Neural cell (in vitro differentiated cells): ENCODE data around the gene SDC4. TPM values are rescaled to one million over a fixed set of nuclear protein-coding genes. Genes with fewer than 3 reads are reported as not detected.

Source experiments
- H2AFZ ChIP-seq: fragments of 200-600, 300-800 bp; sonication (generic), shearing (Covaris generic); 2 replicates; pipeline ENCODE4 v1.6.0; 2014; ENCODE audit warnings: low read depth, mild to moderate bottlenecking, antibody characterized with exemption, low read length, moderate library complexity
- H3F3A ChIP-seq: fragments of 200-600 bp; shearing (Covaris generic); 2 replicates; pipeline ENCODE4 v1.6.1; 2016; ENCODE audit warnings: mild to moderate bottlenecking, moderate library complexity, mixed read lengths, antibody characterized with exemption, low read length; ENCODE audit not compliant: insufficient read depth, poor library complexity, severe bottlenecking
- H3K27ac ChIP-seq: fragments of 200-600, 300-800 bp; sonication (generic), shearing (Covaris generic); 2 replicates; pipeline ENCODE4 v1.5.1; 2014; ENCODE audit warnings: mild to moderate bottlenecking, low read length, moderate library complexity
- H3K27me3 ChIP-seq: fragments of 300-800, 200-600 bp; sonication (generic), shearing (Covaris generic); 2 replicates; pipeline ENCODE4 v1.6.0; 2014; ENCODE audit warnings: mild to moderate bottlenecking, low read depth, low read length, moderate library complexity; ENCODE audit not compliant: insufficient read depth
- H3K36me3 ChIP-seq: fragments of 300-800, 200-600 bp; sonication (generic), shearing (Covaris generic); 2 replicates; pipeline ENCODE4 v1.5.1; 2014; ENCODE audit warnings: mild to moderate bottlenecking, antibody characterized with exemption, low read length, moderate library complexity; ENCODE audit not compliant: insufficient read depth
- H3K4me2 ChIP-seq: fragments of 300-800, 200-600 bp; sonication (generic), shearing (Covaris generic); 2 replicates; pipeline ENCODE4 v1.6.0; 2014; ENCODE audit warnings: mild to moderate bottlenecking, low read length
- H3K4me3 ChIP-seq: fragments of 300-800, 200-600 bp; sonication (generic), shearing (Covaris generic); 2 replicates; pipeline ENCODE4 v1.5.1; 2014; ENCODE audit warnings: mild to moderate bottlenecking, low read length, moderate library complexity
- H3K79me2 ChIP-seq: fragments of 200-600 bp; shearing (Covaris generic); replicated peaks from 2 replicates; pipeline ENCODE4 v1.6.0; 2014; ENCODE audit warnings: mild to moderate bottlenecking, low read length, moderate library complexity; ENCODE audit not compliant: insufficient read depth
- H3K9ac ChIP-seq: fragments of 300-800, 200-600 bp; sonication (generic), shearing (Covaris generic); 2 replicates; pipeline ENCODE4 v1.6.1; 2016; ENCODE audit warnings: mild to moderate bottlenecking, low read length, mixed read lengths
- H3K9me2 ChIP-seq: fragments of 200-600 bp; shearing (Covaris generic); 2 replicates; pipeline ENCODE4 v1.6.1; 2016; ENCODE audit warnings: mild to moderate bottlenecking, low read length, mixed read lengths; ENCODE audit not compliant: insufficient read depth
- H3K9me3 ChIP-seq: fragments of 200-600, 300-800 bp; sonication (generic), shearing (Covaris generic); 2 replicates; pipeline ENCODE4 v1.6.1; 2016; ENCODE audit warnings: mild to moderate bottlenecking, mixed run types, low read length, moderate library complexity, mixed read lengths
- H4K20me1 ChIP-seq: fragments of 200-600 bp; shearing (Covaris generic); 2 replicates; pipeline ENCODE4 v1.6.1; 2016; ENCODE audit warnings: mild to moderate bottlenecking, mixed run types; ENCODE audit not compliant: insufficient read depth
- EP300 ChIP-seq: fragments of 450-650 bp; conservative IDR thresholded peaks from 2 replicates; pipeline ENCODE4 v1.6.1; 2014; ENCODE audit warnings: antibody characterized with exemption, mild to moderate bottlenecking, moderate library complexity; ENCODE audit not compliant: poor library complexity, severe bottlenecking
- EZH2 ChIP-seq: fragments of 200-600, 300-800 bp; shearing (Covaris generic), sonication (generic); IDR thresholded peaks from 2 replicates; pipeline ENCODE4 v1.6.1; 2014; ENCODE audit warnings: antibody characterized with exemption, low read length, borderline replicate concordance, mild to moderate bottlenecking; ENCODE audit not compliant: insufficient read depth, poor library complexity, severe bottlenecking
- MXI1 ChIP-seq: fragments of 450-650 bp; conservative IDR thresholded peaks from 2 replicates; pipeline ENCODE4 v1.6.1; 2014; ENCODE audit warnings: antibody characterized with exemption, mild to moderate bottlenecking; ENCODE audit not compliant: poor library complexity, severe bottlenecking
- POLR2AphosphoS5 ChIP-seq: IDR thresholded peaks from 2 replicates; pipeline ENCODE4 v1.6.1; 2012
- RAD21 ChIP-seq: fragments of 450-650 bp; conservative IDR thresholded peaks from 2 replicates; pipeline ENCODE4 v1.6.1; 2014; ENCODE audit warnings: antibody characterized with exemption, mild to moderate bottlenecking, moderate library complexity
- SMC3 ChIP-seq: fragments of 450-650 bp; conservative IDR thresholded peaks from 2 replicates; pipeline ENCODE4 v1.6.1; 2014; ENCODE audit warnings: antibody characterized with exemption, mild to moderate bottlenecking, moderate library complexity; ENCODE audit not compliant: poor library complexity
- TAF1 ChIP-seq: IDR thresholded peaks from 2 replicates; pipeline ENCODE4 v1.6.1; 2012; ENCODE audit warnings: low read depth
- polyA minus RNA-seq: library from RNA; depleted of rRNA, polyadenylated mRNA; stranded (reverse); fragments of >200 nt; gene quantifications from 2 replicates; pipeline ENCODE4 v1.2.3, GENCODE V29; 2014
- polyA plus RNA-seq: library from polyadenylated mRNA; depleted of rRNA; stranded (reverse); fragments of >200 nt; gene quantifications from 2 replicates; pipeline ENCODE4 v1.2.3, GENCODE V29; 2014
- TF ChIP-seq, protein P1 (sequence below): IDR thresholded peaks from 2 replicates; pipeline ENCODE4 v1.6.1; 2012; ENCODE audit warnings: borderline replicate concordance
- TF ChIP-seq, protein P2 (sequence below): fragments of 450-650 bp; IDR thresholded peaks from 2 replicates; pipeline ENCODE4 v1.5.1; 2014; ENCODE audit warnings: antibody characterized with exemption, mild to moderate bottlenecking, moderate library complexity; ENCODE audit not compliant: poor library complexity, severe bottlenecking

SDC4 gene, protein sequence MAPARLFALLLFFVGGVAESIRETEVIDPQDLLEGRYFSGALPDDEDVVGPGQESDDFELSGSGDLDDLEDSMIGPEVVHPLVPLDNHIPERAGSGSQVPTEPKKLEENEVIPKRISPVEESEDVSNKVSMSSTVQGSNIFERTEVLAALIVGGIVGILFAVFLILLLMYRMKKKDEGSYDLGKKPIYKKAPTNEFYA
- polyA plus RNA-seq = 0.24 TPM in 1 of 2 replicates, not detected in the other
- polyA minus RNA-seq = 0.23 TPM in 1 of 2 replicates, not detected in the other

DNA sequence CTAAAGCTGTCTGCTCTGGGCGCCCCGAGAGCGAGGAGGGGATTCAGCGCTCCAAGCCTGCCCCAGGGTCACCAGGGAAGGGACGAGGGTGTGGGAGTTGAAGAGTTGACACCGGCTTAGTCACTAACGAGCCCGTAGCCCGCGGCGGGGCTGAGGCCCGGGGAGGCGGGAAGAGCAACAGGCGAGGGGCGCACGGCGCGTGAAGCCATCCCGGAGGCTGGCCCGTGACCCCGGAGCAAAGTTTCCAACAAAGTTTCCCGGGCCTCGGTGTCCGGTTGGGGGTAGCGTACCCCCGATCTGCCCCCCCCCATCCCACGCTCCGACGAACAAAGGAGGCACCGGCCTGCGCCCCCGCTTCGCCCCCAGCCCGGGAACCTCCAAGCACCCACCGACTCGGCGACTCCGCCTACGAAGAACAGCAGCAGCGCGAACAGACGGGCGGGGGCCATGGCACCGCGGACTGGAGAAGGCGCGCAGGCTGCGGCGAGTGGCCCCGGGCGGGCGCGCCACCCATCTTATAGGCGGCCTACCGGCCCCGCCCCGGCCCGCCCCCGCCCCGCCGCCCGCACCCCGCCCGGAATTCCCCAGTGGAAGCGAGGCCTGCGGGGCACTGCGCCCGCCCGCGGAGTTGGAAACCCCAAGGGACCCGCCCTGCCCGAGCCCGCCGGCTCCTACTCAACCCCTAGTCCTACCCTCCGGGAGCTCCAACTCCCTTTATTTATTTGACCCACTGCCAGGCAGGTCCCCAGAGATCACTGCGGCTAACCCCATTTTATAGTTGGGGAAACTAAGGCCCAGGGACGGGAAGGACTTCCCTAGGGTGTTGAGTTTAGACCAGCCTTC, at the start of gene SDC4:
Gene SDC4 (minus strand): TSS at position 489 of the 843 bp plus-strand sequence. CDS start 40 bp downstream, at position 449.
- TF ChIP-seq TAF1 = no peak
- TF ChIP-seq POLR2AphosphoS5 = no peak
- no peak for TF ChIP-seq MXI1
- no peak for TF ChIP-seq SMC3
- no peak for TF ChIP-seq EZH2
- TF ChIP-seq, protein P1, sequence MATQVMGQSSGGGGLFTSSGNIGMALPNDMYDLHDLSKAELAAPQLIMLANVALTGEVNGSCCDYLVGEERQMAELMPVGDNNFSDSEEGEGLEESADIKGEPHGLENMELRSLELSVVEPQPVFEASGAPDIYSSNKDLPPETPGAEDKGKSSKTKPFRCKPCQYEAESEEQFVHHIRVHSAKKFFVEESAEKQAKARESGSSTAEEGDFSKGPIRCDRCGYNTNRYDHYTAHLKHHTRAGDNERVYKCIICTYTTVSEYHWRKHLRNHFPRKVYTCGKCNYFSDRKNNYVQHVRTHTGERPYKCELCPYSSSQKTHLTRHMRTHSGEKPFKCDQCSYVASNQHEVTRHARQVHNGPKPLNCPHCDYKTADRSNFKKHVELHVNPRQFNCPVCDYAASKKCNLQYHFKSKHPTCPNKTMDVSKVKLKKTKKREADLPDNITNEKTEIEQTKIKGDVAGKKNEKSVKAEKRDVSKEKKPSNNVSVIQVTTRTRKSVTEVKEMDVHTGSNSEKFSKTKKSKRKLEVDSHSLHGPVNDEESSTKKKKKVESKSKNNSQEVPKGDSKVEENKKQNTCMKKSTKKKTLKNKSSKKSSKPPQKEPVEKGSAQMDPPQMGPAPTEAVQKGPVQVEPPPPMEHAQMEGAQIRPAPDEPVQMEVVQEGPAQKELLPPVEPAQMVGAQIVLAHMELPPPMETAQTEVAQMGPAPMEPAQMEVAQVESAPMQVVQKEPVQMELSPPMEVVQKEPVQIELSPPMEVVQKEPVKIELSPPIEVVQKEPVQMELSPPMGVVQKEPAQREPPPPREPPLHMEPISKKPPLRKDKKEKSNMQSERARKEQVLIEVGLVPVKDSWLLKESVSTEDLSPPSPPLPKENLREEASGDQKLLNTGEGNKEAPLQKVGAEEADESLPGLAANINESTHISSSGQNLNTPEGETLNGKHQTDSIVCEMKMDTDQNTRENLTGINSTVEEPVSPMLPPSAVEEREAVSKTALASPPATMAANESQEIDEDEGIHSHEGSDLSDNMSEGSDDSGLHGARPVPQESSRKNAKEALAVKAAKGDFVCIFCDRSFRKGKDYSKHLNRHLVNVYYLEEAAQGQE = no peak
- no peak for TF ChIP-seq RAD21
- TF ChIP-seq, protein P2, sequence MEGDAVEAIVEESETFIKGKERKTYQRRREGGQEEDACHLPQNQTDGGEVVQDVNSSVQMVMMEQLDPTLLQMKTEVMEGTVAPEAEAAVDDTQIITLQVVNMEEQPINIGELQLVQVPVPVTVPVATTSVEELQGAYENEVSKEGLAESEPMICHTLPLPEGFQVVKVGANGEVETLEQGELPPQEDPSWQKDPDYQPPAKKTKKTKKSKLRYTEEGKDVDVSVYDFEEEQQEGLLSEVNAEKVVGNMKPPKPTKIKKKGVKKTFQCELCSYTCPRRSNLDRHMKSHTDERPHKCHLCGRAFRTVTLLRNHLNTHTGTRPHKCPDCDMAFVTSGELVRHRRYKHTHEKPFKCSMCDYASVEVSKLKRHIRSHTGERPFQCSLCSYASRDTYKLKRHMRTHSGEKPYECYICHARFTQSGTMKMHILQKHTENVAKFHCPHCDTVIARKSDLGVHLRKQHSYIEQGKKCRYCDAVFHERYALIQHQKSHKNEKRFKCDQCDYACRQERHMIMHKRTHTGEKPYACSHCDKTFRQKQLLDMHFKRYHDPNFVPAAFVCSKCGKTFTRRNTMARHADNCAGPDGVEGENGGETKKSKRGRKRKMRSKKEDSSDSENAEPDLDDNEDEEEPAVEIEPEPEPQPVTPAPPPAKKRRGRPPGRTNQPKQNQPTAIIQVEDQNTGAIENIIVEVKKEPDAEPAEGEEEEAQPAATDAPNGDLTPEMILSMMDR = no peak
- no peak for TF ChIP-seq EP300
- peaks cover 15% of the 10 kb centered on the region for H3K27me3 ChIP-seq
- no peaks in the 10 kb centered on the region for H3K36me3 ChIP-seq
- H3K4me3 ChIP-seq = peak within 1 kb of the TSS; percentile 55
- no peaks in the 10 kb centered on the region for H3K79me2 ChIP-seq
- H4K20me1 ChIP-seq = no peaks in the 10 kb centered on the region
- H2AFZ ChIP-seq = no peak within 1 kb of the TSS
- no peaks in the 10 kb centered on the region for H3K9me2 ChIP-seq
- H3K9ac ChIP-seq = no peak within 1 kb of the TSS
- no peak within 1 kb of the TSS for H3K4me2 ChIP-seq
- no peaks in the 10 kb centered on the region for H3F3A ChIP-seq
- no peaks in the 10 kb centered on the region for H3K9me3 ChIP-seq
- H3K27ac ChIP-seq = no peak within 1 kb of the TSS

DNA sequence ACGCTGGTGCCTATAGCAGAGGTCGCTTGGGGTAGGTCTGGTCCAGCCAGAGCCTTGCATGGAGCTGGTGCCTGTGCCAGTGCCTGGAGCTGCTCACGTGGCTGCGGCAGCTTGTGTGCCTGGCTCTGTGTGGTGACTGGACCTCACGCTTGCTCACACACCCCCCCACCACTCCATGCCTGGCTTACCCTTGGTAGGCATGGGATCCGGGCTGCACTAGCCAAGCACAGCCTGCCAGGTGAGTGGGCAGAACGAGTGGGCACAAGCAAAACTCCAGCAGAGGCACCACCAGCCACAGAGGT, 46.8 kb upstream of the SDC4 start:
- Histone ChIP-seq H2AFZ (no peak overlapping the region), H3K79me2 (peaks cover 4% of the 10 kb centered on the region), H3K36me3 (no peaks in the 10 kb centered on the region), H4K20me1 (no peaks in the 10 kb centered on the region), H3F3A (no peaks in the 10 kb centered on the region), H3K9me2 (no peaks in the 10 kb centered on the region), H3K27me3 (no peaks in the 10 kb centered on the region), H3K4me3 (no peak overlapping the region), H3K27ac (no peak overlapping the region), H3K9me3 (no peaks in the 10 kb centered on the region), H3K4me2 (no peak overlapping the region), H3K9ac (no peak overlapping the region)
- TF ChIP-seq SMC3 = no peak
- no peak for TF ChIP-seq EZH2
- no peak for TF ChIP-seq MXI1
- TF ChIP-seq RAD21 = no peak
- TF ChIP-seq POLR2AphosphoS5 = no peak
- TF ChIP-seq EP300 = no peak
